Right ventricle myocardium superior (tissue), 1 donor: ENCODE results near the gene UGP2. TPM values are rescaled to one million over a fixed set of nuclear protein-coding genes. Genes with fewer than 3 reads are reported as not detected.

Experiments used
- total RNA-seq: library from RNA; stranded (reverse); fragmentation: NEBNext Ultra II Directional; extraction: Animal tissue kit (Norgen Biotek cat#: 25700); gene quantifications from one replicate; pipeline ENCODE4 v1.2.1, GENCODE V29; 2021
- donor health status: DM: no; HTN: yes; CAD: no; lungs with severe emphysema.

The UGP2 gene
- total RNA-seq, 1 donor from 2014 or later: 307 TPM

Other genes starting within 250 kb of the UGP2 start
- gene VPS54, start 177.5 kb downstream of the UGP2 start, total RNA-seq: 8.8 TPM